Dermis blood vessel endothelial cell (primary cell): ENCODE results near the gene PITPNC1. TPM values are rescaled to one million over a fixed set of nuclear protein-coding genes. Genes with fewer than 3 reads are reported as not detected.
A peak's percentile ranks its signal among the peaks of the same experiment; 100 is the strongest.
"Not testable (repeated sequence)": the region's sequence is repeated elsewhere in the genome, so short reads cannot be mapped to it uniquely, and the experiment has no call there.

Experiments used
- DNase-seq: peaks from one replicate; pipeline ENCODE4 v3.0.0; 2010
- total RNA-seq: library from RNA; depleted of rRNA; stranded (reverse); fragments of >200 nt; gene quantifications from 2 replicates; pipeline ENCODE4 v1.2.3, GENCODE V29; 2014

Gene PITPNC1
- total RNA-seq, 1 donor from 2014 or later: 32.0 TPM

DNA sequence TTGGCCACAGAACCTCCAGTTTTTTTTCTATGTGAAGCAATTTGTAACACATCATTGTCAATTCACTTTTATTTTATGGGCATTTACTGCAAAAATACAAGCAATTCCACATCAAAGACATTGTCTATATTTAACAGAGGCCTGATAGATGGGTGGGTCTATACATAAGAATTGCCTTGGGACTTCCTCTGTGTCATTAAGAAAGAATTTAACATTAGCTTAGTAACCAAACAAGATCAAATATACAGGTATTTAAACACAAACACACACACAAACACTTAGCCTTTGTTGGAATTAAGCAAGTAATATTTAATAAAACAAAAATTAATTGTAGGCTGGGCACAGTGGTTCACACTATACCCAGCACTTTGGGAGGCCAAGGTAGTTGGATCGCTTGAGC, 4.3 kb upstream of the PITPNC1 start:
- DNase-seq: no peak

GRCh38 chr17:67374329-67375053, 2.6 kb upstream of the PITPNC1 start:
- DNase-seq: peak; percentile 95

GRCh38 chr17:67375054-67375427, 2.0 kb upstream of the PITPNC1 start:
- DNase-seq: no peak

DNA sequence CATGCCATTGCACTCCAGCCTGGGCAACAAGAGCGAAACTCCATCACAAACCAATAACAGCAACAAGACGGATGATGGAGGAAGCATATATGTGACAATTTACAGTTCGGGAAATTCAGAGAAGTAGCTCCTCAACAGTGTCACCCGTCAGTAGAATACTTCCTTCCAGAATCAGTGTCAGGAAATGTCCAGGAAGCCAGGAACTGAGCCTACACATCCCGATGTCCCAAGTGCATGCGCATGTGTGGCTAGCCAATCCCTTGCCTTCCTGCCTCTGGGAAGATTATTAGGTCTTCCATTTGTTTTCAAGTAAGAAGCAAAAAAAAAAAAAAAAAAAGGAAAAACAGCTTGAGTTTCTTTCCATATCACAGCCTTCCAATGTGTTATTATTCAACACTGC, 1.4 kb upstream of the PITPNC1 start:
- peak; percentile 33 for DNase-seq

GRCh38 chr17:67376415-67376736, 705 bp upstream of the PITPNC1 start:
- no peak for DNase-seq

DNA sequence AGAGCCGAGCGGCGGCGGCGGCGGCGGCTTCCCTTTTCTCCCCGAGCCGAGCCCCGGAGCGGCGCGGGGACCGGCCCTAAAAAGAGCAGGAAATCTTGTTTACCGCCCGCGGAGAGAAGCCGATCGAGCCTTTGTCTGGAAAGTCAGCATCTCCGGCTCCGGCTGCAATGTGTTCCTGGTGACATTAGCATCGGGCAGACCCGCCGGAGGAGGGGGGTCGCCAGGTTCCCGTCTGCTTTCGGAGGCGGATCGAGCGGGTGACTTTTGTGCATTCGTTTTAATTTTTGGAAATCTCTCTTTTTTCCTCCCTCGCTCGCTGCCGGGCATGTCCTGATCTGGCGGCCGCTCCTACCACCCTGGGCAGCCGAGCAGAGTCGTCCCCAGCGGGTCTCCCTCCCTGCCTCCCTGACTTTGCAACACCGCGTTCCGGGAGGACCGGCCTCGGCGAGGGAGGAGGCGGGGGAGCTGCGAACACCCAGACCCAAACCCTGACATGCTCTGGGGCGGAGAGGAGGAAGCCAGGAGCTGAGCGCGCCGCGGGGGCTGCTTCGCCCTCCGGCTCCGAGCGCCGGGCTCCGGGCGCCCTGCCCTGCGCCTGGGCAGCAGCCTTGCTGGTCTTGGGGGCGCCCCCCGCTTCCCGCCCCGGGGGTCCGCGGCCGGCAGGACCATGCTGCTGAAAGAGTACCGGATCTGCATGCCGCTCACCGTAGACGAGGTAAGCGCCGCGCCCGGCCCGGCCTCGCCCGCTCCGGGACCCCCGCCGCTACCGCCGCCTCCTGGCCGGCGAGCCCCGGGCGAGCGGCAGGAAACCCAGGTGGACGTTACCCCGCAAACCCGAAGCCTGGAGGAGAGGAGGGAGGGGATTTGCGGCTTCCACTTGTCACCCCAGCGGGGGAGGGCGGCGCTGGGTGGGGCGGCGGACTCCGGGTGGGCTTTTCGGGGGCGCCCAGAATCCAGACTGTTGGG, 690 bp downstream of the PITPNC1 start:
- DNase-seq: peak; percentile 47

DNA sequence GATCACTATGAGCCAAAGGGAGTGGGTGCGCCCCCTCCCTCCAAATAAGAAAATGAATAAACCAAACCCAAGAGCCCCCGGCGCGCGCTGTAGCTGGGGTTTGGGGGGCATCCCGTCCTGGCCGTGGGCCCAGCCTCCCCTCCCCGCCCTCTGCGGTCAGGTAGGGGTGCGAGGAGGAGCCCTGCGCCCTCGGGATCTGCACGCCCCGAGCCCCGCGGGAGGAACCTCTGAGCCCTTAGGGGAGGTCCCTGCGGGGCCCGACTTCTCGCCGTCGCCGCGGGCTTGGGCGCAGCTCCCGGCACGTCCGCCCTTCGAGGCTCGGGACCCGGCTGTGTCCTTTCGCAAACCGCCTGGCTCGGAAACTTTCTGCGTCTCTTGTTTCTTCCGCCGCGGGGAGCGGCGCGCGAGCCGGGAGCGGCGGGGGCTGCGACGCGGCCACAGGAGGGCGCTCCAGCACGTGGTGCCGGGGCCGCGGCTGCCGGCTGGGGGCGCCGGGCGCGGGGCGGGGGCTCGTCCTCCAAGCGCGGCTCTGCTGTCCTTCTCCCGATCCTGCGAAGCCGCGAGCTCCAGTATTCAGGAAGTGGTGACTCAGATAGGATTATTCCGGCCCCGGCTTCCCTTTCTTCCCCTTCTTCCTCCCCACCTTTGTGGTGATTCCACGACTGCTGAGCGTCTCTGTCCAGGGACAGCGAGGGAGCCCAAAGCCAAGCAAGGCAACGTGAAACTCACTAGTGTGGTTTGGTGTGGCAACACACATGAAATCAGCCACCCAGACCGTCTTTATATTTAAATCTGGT, 1.6 kb downstream of the PITPNC1 start:
- DNase-seq: peak; percentile 83

GRCh38 chr17:67379251-67379630, 2.2 kb downstream of the PITPNC1 start:
- no peak for DNase-seq

DNA sequence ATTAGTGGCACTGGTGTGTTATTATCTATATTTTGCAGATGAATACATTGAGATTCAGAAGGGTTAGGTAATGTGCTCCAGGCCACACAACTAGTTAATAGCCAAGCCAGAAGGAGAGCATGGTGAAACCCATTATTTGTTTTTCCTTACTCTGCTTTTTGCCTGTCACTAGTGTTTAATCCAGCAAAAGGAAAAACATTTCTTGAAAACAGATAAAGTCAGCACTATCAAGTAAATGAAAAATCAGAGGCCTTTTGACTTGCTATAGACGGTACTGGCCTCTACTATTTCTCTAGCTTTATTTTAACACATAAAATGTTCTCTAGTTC, 4.8 kb downstream of the PITPNC1 start:
- DNase-seq: no peak

- no peak for DNase-seq
Measured at GRCh38 chr17:67385122-67385988, 8.3 kb downstream of the PITPNC1 start.

DNA sequence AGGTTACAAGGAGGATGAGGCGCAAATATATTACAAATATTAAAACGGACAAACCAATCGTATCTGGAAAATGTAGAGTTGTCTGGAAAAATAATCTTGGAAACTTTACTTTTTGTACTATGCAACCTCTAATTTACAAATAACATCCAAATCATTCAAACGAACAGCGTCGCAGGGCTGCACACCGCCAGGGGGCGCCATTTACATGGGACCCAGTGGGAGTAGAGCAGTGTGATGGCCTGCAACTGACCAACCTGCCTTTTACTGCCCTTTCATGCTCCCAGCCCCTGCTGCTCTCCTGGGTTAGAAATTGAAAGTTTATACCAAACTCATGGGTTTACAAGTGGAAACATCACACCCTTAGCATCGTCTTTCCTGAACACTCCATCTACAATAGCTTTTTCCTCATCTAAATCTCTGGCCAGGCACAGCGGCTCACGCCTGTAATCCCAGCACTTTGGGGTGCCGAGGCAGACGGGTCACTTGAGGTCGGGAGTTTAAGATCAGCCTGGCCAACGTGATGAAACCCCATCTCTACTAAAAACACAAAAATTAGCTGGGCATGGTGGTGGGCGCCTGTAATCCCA, 10.0 kb downstream of the PITPNC1 start:
- peak; percentile 77 for DNase-seq

- not testable (repeated sequence) for DNase-seq
Measured at GRCh38 chr17:67388536-67388935, 11.5 kb downstream of the PITPNC1 start.

DNA sequence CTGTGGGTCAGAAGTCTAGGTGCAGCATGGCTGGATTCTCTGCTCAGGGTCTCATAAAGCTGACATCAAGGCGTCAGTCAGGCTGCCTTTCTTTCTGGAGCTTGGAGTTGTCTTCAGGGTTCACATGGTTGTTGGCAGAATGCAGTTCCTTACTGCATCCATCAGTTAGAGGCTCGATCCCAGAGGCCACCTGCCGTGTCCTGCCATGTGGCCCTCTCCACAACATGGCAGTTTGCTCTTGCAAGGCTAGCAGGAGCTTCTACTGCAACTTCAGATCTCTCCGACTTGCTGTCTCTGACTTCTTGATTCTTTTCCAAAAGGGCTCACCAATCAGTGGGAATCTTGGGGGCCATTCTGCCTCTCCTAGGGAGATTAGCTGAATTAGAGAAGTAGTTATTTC, 11.9 kb downstream of the PITPNC1 start:
- no peak for DNase-seq

GRCh38 chr17:67390006-67390645, 13.0 kb downstream of the PITPNC1 start:
- DNase-seq: no peak

- DNase-seq: peak; percentile 91
Measured at GRCh38 chr17:67390646-67391361, 13.7 kb downstream of the PITPNC1 start.

- no peak for DNase-seq
Measured at GRCh38 chr17:67392111-67392510, 15.0 kb downstream of the PITPNC1 start.

GRCh38 chr17:67393809-67394397, 16.8 kb downstream of the PITPNC1 start:
- DNase-seq: no peak

GRCh38 chr17:67399676-67400075, 22.6 kb downstream of the PITPNC1 start:
- DNase-seq: no peak

DNA sequence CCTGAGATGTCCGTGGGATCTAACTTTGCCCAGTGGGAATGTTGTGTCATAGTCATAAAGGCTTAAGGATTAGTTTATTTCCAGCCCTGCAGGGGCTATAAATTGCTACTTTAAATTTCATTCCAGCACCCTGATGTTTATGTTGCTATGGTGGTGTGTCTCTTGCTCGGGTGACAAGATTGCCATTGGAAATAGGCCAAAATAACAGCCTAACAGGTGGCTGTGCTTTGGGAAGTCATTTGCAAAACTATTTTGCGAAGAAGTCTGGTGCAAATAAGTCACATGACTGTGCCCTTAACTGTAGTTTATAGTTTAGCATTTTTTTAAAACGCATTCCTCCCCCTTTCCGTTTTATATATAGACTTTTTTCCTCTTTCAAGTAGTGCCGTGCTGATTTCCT, 23.1 kb downstream of the PITPNC1 start:
- DNase-seq: peak; percentile 53

DNA sequence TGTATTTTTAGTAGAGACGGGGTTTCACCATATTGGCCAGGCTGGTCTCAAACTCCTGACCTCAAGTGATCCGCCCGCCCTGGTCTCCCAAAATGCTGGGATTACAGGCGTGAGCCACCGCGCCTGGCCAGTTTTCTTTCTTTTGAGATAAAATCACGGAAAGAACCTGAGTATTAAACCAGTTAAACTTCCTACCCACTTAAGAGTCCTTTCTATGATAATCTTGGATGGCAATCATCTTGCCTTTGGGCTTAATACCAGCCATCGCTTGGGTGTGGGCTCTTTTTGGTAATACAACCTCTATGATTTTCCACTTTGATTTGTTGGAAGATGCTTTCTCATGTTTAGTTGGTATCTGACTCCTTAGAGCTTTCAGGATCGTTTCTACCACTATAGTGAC, 24.0 kb downstream of the PITPNC1 start:
- no peak for DNase-seq
